GM21381 (cell line): Measurements from ENCODE around the gene CARD18.
"Not testable (repeated sequence)": the region's sequence is repeated elsewhere in the genome, so short reads cannot be mapped to it uniquely, and the experiment has no call there.

Experiments
- ATAC-seq: cut with Tn5 transposase; IDR thresholded peaks from one replicate; pipeline ENCODE4 v1.9.1; 2021; ENCODE audit warnings: mild to moderate bottlenecking, moderate library complexity; ENCODE audit not compliant: unreplicated experiment

Gene CARD18

DNA sequence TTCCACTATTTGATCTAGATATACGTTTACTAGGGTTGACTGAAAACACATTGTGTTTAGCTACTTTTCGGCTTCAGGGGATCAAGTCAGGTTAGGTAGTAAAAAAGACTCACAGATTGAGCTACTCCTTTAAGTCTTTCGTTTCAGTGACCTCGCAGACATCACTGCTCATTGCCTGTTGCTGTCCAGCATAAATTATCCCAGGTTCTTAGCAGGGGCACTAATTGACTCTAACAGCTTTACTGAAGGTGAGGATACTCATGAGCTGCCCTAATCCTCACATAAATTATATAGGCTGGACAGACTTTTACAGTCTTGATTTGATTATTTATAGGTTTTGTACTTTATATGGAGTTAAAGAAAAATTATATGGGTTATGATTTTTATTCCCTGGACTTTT lies 3.7 kb downstream of the CARD18 start:
- no peak for ATAC-seq

DNA sequence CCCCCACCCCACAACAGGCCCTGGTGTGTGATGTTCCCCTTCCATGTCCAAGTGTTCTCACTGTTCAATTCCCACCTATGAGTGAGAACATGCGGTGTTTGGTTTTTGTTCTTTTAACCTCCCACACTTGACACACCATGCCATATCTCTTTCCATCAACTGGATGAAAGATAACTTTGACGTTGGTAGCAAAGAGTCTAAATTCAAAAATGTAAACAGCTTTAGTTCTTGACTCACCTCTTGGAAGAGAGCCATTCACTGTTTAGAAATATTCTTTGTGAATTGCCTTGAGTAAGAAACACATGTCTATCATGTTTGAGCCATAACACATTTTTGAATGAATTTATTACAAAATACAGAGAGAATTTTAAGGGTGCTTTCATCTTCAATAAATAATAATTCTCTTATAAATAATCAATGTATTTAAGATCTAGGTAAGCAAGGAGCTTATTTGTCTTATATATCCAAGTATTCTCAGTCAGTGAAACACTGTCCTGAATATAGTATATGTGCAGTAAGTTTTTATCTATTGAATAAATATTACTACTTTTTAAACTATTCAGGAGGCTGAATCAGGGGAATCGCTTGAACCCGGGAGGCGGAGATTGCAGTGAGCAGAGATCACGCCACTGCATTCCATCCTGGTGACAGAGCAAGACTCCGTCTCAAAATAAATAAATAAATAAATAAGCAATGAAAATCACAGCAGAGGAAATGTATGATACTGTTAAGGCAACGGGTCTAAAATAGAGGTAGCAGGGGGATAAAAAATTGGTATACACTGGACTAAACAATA lies 6.7 kb downstream of the CARD18 start:
- ATAC-seq: no peak

DNA sequence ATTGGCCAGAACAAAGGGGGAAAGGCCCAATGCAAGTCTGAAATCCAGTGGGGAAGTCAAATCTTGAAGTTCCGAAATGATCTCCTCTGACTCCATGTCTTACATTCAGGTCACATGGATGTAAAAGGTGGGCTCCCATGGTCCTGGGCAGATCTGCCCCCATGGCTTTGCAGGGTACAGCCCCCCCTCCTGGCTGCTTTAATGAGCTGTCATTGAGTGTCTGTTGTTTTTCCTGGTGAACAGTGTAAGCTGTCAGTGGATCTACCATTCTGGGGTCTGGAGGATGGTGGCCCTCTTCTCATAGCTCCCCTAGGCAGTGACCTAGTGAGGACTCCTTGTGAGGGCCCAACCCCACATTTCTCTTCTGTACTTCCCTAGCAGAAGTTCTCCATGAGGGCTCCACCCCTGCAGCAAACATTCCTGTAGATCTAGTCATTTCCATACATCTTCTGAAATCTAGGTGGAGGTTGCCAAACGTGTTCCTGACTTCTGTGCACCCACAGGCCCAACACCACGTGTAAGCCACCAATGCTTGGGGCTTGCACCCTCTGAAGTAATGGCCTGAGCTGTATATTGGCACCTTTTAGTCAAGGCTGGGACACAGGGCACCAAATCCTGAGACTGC lies 9.3 kb downstream of the CARD18 start:
- ATAC-seq: no peak

DNA sequence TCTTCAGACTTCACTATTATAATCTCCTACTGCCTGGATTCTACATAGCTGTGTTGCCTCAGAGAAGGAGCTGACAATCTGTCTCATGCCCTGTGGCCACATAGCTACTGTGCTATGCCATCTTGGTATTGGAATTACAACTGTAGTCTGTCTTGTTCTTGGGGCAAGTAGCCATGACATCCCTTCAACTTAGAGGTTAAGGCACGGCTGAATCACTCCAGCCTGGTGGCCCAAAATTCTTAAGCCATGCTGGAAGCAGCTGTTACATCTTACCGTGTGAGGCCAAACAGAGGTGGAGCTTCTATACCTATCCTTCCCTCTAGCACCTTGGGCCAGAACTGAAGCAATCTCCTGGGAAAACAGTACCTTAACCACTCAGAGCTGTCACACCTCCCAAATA lies 14.8 kb downstream of the CARD18 start:
- ATAC-seq: no peak

GRCh38 chr11:105111145-105111944 lies 28.2 kb downstream of the CARD18 start:
- ATAC-seq: no peak

DNA sequence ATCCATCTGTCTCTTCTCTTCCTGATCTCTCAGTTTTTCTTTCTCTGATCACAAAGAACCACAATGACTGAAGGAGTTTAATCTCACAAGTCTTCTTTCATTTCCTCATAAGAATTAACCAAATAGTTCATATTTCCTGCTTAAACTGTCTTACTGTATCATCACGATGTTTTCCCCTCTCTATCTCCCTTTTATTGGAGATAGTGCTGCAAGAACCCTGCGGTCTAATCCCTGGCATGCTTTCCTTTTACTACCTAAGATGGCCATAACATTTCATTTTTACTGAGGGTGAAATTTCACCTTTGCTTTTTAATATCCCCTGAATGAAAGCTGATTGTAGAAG lies 28.9 kb downstream of the CARD18 start:
- ATAC-seq: no peak

GRCh38 chr11:105109855-105110687 lies 29.5 kb downstream of the CARD18 start:
- ATAC-seq: no peak

- no peak for ATAC-seq
Observed at GRCh38 chr11:105109321-105109720, 30.2 kb downstream of the CARD18 start.

GRCh38 chr11:105108247-105108646 lies 31.3 kb downstream of the CARD18 start:
- no peak for ATAC-seq

DNA sequence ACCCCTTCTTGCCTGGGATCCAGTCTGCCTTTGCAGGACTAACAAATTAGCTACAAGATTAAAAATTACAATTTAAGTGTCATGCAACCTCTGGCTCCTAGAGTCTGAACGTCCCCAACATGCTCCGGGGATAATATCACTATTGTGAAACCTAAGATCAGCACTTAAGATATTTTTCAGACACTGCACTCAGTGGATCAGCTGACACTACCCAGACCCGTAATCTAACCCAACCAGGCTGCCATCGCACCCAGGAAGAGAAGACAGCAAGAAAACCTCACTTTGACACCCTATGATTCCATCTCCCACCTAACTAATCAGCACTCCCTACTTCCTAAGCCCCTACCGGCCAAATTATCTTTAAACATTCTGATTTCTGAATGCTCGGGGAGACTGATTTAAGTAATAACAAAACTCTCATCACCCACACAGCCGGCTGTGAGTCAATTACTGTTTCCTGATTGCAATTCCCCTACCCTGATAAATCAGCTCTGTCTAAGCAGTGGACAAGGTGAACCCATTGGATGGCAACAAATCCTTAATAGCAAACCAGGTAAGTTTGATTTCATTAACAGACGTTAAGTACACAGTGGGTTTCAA lies 32.2 kb downstream of the CARD18 start:
- not testable (repeated sequence) for ATAC-seq

DNA sequence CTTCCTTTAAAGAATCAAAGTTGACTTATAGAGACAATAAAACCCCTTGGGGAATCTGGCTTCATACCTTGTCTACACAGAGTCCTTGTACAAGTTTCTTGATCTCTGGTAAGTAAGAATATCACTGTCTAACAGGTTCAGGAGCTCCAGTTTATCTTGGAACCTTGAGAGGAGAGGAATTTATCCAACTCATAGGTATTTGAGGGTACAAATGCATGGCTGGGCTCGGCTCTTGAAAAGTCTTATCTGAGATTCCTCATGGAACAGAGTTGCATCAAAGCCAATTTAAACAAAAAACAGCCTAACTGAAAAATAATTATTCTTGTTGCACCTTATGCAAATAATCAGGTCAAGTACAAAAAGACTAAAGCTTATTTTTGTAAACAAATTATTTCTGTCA lies 33.4 kb downstream of the CARD18 start:
- no peak for ATAC-seq

GRCh38 chr11:105104292-105104691 lies 35.3 kb downstream of the CARD18 start:
- ATAC-seq: no peak

DNA sequence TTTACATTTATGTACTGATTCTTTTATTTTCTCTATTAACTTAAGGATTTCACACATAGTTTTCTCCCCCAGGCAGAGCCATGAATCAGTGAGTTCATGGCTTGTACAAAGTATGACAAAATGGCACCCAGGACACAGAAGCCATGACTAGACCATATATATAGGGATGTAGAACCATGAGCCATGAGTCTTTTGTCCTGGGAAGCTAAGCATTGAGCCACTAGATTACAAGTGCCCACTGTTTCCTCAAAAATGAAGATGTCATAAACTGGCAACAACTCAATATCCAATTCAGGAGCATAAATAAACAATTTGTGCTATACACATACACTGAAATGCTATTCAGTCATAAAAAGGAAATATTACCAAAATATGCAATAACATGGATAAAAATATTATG lies 36.2 kb downstream of the CARD18 start:
- no peak for ATAC-seq

GRCh38 chr11:105102079-105102581 lies 37.4 kb downstream of the CARD18 start:
- ATAC-seq: not testable (repeated sequence)

DNA sequence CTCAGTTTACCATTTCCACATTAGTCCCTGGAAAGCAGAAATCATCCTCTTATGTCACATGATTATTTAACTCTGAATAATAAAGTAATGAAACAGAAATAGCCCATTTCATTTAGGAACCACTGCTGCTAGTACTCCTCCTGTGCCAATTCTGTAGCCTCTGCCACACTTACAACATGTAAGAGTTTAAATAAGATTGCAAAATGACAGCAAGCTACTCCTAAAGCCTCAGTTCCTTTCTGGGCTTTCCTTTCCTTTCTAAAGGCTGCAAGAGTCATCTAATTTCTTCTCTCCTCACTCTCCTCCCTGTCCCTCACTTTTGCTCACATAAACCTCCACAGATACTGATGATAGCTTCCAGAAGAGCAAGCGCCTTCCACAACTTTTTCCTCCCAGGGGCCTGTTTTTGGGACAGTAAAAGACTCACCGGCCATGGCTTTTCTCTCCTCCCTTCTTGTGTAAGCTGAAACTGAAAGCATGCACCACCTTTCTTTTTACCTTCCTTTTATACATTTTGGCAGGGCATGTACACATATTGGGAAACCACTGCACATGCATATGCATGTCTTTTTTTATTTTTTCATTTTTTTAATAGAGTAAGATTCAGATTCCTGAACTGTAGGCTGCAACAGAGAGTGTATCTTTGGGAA lies 38.5 kb downstream of the CARD18 start:
- ATAC-seq: no peak

DNA sequence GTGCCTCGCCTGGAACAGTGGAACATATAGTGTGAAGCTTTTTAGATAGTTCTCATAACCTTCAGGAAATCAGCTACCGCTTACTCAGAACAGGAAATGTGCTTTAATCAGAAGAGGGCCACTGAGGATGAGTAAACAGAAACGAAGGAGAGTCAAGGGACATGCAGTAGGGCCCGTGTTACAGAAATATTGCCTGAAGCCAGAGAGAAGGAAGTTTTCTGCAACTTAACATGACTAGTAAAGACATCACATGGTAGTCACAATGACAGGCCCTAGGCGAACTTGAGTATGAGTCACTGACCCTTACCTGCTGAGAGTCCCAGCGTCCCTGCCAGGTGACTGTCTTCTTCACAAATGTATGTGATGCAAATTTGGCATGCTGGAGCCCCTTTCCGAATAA lies 39.4 kb downstream of the CARD18 start:
- ATAC-seq: no peak

GRCh38 chr11:105099594-105099993 lies 40.0 kb downstream of the CARD18 start:
- not testable (repeated sequence) for ATAC-seq

DNA sequence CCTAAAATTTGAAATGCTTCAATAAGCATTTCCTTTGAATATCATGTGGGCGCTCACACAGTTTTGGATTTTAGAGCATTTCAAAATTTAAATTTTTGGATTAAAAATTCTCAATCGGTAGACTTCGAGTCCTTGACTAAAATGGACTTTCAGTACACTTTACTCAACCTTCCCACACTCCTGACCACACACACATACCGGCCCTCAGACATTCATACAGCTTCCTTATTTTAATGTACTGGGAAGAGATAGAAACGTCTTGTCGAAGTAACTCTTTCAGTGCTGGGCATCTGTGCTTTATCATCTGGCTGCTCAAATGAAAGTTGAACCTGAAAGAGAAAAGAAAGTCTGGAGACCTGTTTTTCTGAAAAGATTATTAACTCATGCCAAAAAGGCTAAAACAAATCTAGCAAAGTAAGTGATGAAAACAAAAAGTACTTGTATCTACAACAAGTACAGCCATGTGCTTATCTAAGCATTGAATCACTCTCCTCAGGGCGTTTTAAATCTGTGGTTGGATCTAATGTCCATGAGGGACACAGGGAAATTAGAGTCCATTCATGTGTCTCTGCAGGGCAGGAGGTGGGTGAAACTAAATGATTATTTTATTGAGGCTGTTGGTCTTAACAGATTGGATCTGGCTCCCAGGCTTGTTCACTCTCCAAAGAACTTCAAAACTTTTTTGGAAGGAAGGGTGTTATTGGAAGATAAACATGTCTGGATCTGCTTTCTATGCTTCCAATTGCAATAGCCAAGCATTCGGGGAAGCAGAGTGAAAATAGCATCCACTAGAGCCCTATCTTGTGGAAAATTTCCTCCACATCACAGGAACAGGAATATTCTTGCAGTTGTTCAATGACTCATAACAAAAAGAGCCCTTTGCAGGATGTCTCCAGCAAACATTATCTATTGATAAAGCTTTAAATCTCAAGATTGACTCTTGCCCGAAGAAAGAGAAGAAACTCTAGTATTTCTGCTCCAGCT lies 47.0 kb downstream of the CARD18 start:
- no peak for ATAC-seq
